MCF 10A (cell line): ENCODE measurements around the gene CDK17. TPM values are rescaled to one million over a fixed set of nuclear protein-coding genes. Genes with fewer than 3 reads are reported as not detected.
"Not testable (repeated sequence)": the region's sequence is repeated elsewhere in the genome, so short reads cannot be mapped to it uniquely, and the experiment has no call there.

Source experiments
- BruUV-seq: library from RNA; stranded (reverse); fragments of 400-500 nt; replicated peaks from 2 replicates; lab custom pipeline; 2021; lab: Mats Ljungman, UMichigan
- CTCF ChIA-PET: fragments of 300-600 bp; sonication (Branson Sonifier 250); formaldehyde crosslinking; extraction: SDS; loops from one replicate; lab custom pipeline; 2021; ENCODE audit warnings: antibody characterized with exemption, inconsistent platforms; lab: Yijun Ruan, JAX
- POLR2A ChIA-PET: fragments of 300-600, 350-650 bp; sonication (Branson Sonifier 250); formaldehyde crosslinking; extraction: SDS; loops from one replicate; lab custom pipeline; 2020; ENCODE audit warnings: antibody characterized with exemption, inconsistent platforms; lab: Yijun Ruan, JAX
- DNase-seq: peaks from one replicate; pipeline ENCODE4 v3.0.0-alpha.2; 2018; ENCODE audit not compliant: unreplicated experiment
- H3K27ac Mint-ChIP-seq: one replicate; pipeline ENCODE4 v1.8.0; 2022; ENCODE audit warnings: mild to moderate bottlenecking, low read depth, mixed read lengths; ENCODE audit not compliant: unreplicated experiment
- H3K27me3 Mint-ChIP-seq: one replicate; pipeline ENCODE4 v1.8.0; 2022; ENCODE audit warnings: mixed read lengths; ENCODE audit not compliant: insufficient read depth, unreplicated experiment
- H3K36me3 Mint-ChIP-seq: one replicate; pipeline ENCODE4 v1.8.0; 2022; ENCODE audit warnings: mild to moderate bottlenecking, moderate library complexity, mixed read lengths; ENCODE audit not compliant: insufficient read depth, unreplicated experiment
- H3K4me1 Mint-ChIP-seq: one replicate; pipeline ENCODE4 v1.8.0; 2022; ENCODE audit warnings: mixed read lengths; ENCODE audit not compliant: insufficient read depth, unreplicated experiment
- H3K4me3 Mint-ChIP-seq: one replicate; pipeline ENCODE4 v1.8.0; 2022; ENCODE audit warnings: mild to moderate bottlenecking, moderate library complexity, mixed read lengths; ENCODE audit not compliant: unreplicated experiment
- H3K9me3 Mint-ChIP-seq: one replicate; pipeline ENCODE4 v1.8.0; 2022; ENCODE audit warnings: mixed read lengths; ENCODE audit not compliant: unreplicated experiment
- CTCF ChIP-seq: fragments of 200-600 bp; IDR thresholded peaks from one replicate; pipeline ENCODE4 v1.8.0; 2022; ENCODE audit warnings: antibody characterized with exemption, mild to moderate bottlenecking; ENCODE audit not compliant: unreplicated experiment
- intact Hi-C: fragments of 100-400 bp; cut with micrococcal nuclease; formaldehyde crosslinking; loops from 2 replicates; pipeline ENCODE4 v1.14.1; 2022
- total RNA-seq: library from RNA; stranded (reverse); gene quantifications from 2 replicates; pipeline ENCODE4 v1.2.3, GENCODE V29; 2022

CDK17 gene
- total RNA-seq, 1 experiment from 2014 or later: 49.8 TPM

DNA sequence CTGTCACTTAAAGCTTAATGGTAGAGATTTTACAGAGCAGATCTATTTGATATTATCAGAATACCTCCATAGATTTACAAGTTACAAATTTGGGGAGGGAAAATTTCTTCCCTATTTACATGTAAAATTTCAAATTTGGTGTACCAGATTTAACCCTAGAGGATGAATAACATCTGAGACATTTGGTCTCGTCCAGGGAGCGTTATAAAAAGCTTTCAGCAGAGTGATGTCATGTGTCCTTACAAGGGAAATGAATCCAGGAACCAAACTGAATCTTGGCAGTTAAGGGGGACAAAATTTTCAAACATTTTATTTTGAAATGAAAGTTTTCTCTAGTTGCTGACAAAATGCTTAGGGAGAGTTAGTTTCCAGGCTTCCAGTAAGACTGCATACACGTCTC lies 4.5 kb upstream of the CDK17 start:
- intact Hi-C loops: no loop called here
- BruUV-seq: no TSS peak
- no peak overlapping the region for H3K27ac Mint-ChIP-seq

GRCh38 chr12:96403870-96404269 lies 3.6 kb upstream of the CDK17 start:
- peaks cover 13% of the 10 kb centered on the region for H3K4me1 Mint-ChIP-seq
- no peaks in the 10 kb centered on the region for H3K9me3 Mint-ChIP-seq
- H3K4me3 Mint-ChIP-seq: no peak overlapping the region
- POLR2A ChIA-PET: interaction anchor here (1.0 to 1.4 kb wide), 4 partner anchors 13 to 299 kb away, joined by 3 to 8 read pairs (median 3); no protein-coding TSS in a partner anchor
- intact Hi-C loops: no loop called here
- H3K36me3 Mint-ChIP-seq: peaks cover 4% of the 10 kb centered on the region
- TF ChIP-seq CTCF: no peak
- DNase-seq: no peak
- BruUV-seq: no TSS peak
- CTCF ChIA-PET: interaction anchor here (0.6 to 3.0 kb wide), 7 partner anchors 22 to 342 kb away, joined by 3 to 12 read pairs (median 3); partner anchors contain the start of gene CFAP54
- H3K27ac Mint-ChIP-seq: no peak overlapping the region
- no peaks in the 10 kb centered on the region for H3K27me3 Mint-ChIP-seq

More for the DNA sequence above, 4.5 kb upstream of the CDK17 start:
- no peak for TF ChIP-seq CTCF
- Mint-ChIP-seq H3K4me1 (peaks cover 12% of the 10 kb centered on the region), H3K4me3 (no peak overlapping the region), H3K27me3 (no peaks in the 10 kb centered on the region), H3K9me3 (no peaks in the 10 kb centered on the region), H3K36me3 (no peaks in the 10 kb centered on the region)
- ChIA-PET CTCF (interaction anchor here (0.8 to 3.0 kb wide), 5 partner anchors 84 to 343 kb away, joined by 3 to 12 read pairs (median 9); partner anchors contain the start of gene CFAP54), POLR2A (interaction anchor here (0.8 to 1.6 kb wide), 6 partner anchors 8 to 300 kb away, joined by 3 to 8 read pairs (median 4); no protein-coding TSS in a partner anchor)
- no peak for DNase-seq

GRCh38 chr12:96402522-96402921 lies 2.3 kb upstream of the CDK17 start:
- BruUV-seq, H3K27ac Mint-ChIP-seq, intact Hi-C loops, H3K36me3 Mint-ChIP-seq, H3K9me3 Mint-ChIP-seq, H3K4me3 Mint-ChIP-seq, DNase-seq, H3K27me3 Mint-ChIP-seq: not testable (repeated sequence)
- CTCF ChIA-PET: interaction anchor here (0.6 to 3.0 kb wide), 6 partner anchors 16 to 509 kb away, joined by 3 to 12 read pairs (median 3); no protein-coding TSS in a partner anchor
- peaks cover 16% of the 10 kb centered on the region for H3K4me1 Mint-ChIP-seq
- POLR2A ChIA-PET: interaction anchor here (0.8 to 6.2 kb wide), 8 partner anchors 14 to 186 kb away, joined by 3 to 171 read pairs (median 12); no protein-coding TSS in a partner anchor

DNA sequence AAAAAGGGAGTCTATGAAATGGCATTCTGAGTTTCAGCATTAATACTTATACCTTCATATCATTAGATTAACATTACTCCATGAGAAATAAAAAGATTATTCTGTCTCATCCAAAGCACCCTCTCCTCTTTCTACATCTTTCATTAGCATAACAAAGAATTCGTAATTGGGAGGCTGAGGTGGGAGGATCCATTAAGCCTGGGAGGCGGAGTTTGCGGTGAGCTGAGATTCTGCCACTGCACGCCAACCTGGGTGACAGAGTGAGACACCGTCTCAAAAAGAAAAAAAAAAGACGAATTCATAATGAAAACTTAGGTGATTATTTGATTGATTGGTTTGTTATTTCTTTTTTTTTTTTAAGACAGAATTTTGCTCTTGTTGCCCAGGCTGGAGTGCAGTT lies 1.8 kb upstream of the CDK17 start:
- ChIA-PET CTCF (interaction anchor here (0.7 to 3.9 kb wide), 12 partner anchors 10 to 186 kb away, joined by 3 to 25 read pairs (median 8); no protein-coding TSS in a partner anchor), POLR2A (interaction anchor here (0.6 to 6.2 kb wide), 12 partner anchors 15 to 768 kb away, joined by 3 to 171 read pairs (median 6); no protein-coding TSS in a partner anchor)
- Mint-ChIP-seq H3K9me3 (no peaks in the 10 kb centered on the region), H3K4me3 (no peak overlapping the region), H3K36me3 (peaks cover 9% of the 10 kb centered on the region), H3K4me1 (peaks cover 16% of the 10 kb centered on the region), H3K27ac (no peak overlapping the region), H3K27me3 (no peaks in the 10 kb centered on the region)
- BruUV-seq: no TSS peak
- no peak for TF ChIP-seq CTCF
- DNase-seq: no peak
- intact Hi-C loops: no loop called here
